Kidney epithelial cell (primary cell): ENCODE data around the gene PCID2. TPM values are rescaled to one million over a fixed set of nuclear protein-coding genes. Genes with fewer than 3 reads are reported as not detected.

Source experiments
- DNase-seq: peaks from one replicate; pipeline ENCODE4 v3.0.0-alpha.2; 2010; ENCODE audit warnings: low read depth
- H3K27me3 ChIP-seq: 2 replicates; pipeline ENCODE4 v1.6.0; 2011; ENCODE audit warnings: low read length; ENCODE audit not compliant: control insufficient read depth, insufficient read depth
- H3K36me3 ChIP-seq: 2 replicates; pipeline ENCODE4 v1.5.1; 2011; ENCODE audit warnings: low read length; ENCODE audit not compliant: control insufficient read depth, insufficient read depth
- H3K4me3 ChIP-seq: 2 replicates; pipeline ENCODE4 v1.5.1; 2011; ENCODE audit warnings: low read depth, mild to moderate bottlenecking, control low read depth, low read length
- total RNA-seq: library from RNA; depleted of rRNA; stranded (reverse); fragments of >200 nt; gene quantifications from 2 replicates; pipeline ENCODE4 v1.2.3, GENCODE V29; 2015
- TF ChIP-seq, protein P1 (sequence below): IDR thresholded peaks from 2 replicates; pipeline ENCODE4 v1.5.1; 2011; ENCODE audit warnings: mild to moderate bottlenecking, moderate library complexity, low read length, control low read depth, inconsistent platforms; ENCODE audit not compliant: insufficient read depth, poor library complexity, severe bottlenecking

The PCID2 gene
- total RNA-seq, 1 donor from 2014 or later, result 36.9 TPM

DNA sequence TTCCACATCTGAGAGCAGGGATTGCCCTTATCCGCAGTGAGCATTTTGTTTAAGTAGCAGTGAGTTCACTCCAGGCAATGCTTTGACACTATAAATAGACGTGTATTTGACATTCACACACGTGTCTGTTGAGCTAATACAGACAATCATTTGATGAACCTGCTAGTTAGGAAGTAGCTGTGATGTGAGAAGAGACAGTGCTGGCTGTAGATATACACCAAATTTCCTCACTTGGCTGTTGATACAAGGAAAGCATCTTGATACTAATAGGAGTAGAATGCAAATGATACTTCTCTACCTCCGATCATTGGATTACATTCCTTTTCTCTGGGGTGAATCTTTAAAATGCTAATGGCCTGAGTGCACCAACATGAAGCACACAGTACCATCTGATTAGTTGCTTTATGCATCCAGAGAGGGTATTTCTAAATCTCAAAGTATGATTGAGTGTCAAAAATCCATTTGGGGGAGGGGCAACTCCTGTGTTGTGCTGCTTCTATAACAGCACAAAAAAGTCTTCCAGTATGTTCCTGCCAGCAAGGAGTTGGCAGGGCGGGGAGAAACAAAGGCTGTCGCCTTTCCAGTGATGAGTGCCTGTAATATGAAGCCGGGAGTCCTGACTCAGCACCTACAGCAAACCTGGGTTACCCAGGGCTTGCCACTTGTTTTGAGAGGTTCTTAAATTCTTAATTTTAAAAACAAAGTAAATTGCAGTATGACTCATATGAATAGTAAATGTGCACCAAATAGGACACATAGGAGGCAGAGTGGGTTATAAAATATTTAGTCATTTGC, 8.0 kb upstream of the PCID2 start:
- TF ChIP-seq, protein P1, sequence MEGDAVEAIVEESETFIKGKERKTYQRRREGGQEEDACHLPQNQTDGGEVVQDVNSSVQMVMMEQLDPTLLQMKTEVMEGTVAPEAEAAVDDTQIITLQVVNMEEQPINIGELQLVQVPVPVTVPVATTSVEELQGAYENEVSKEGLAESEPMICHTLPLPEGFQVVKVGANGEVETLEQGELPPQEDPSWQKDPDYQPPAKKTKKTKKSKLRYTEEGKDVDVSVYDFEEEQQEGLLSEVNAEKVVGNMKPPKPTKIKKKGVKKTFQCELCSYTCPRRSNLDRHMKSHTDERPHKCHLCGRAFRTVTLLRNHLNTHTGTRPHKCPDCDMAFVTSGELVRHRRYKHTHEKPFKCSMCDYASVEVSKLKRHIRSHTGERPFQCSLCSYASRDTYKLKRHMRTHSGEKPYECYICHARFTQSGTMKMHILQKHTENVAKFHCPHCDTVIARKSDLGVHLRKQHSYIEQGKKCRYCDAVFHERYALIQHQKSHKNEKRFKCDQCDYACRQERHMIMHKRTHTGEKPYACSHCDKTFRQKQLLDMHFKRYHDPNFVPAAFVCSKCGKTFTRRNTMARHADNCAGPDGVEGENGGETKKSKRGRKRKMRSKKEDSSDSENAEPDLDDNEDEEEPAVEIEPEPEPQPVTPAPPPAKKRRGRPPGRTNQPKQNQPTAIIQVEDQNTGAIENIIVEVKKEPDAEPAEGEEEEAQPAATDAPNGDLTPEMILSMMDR, result no peak
- DNase-seq, result peak; percentile 38
- Histone ChIP-seq H3K27me3 (no peaks in the 10 kb centered on the region), H3K36me3 (no peaks in the 10 kb centered on the region), H3K4me3 (no peak overlapping the region)

DNA sequence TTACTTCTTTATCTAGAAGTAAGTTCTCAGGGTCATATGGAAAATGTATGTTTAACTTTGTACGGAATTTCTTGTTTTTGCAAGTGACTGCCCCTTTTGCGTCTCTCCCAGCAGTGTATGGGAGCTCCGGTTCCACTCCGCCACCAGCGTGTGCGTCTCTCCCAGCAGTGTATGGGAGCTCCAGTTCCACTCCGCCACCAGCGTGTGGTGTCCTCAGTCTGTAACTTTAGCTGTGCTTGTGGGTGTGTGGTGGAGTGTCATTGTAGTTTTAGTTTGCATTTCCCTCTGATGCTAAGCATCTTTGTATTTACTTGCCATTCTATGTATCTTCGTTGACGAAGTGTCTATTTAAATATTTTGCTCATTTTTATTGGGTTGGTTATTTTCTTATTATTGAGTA, 3.3 kb upstream of the PCID2 start:
- DNase-seq, result no peak
- no peaks in the 10 kb centered on the region for H3K27me3 ChIP-seq
- TF ChIP-seq, protein P1, result peak; percentile 13
- H3K4me3 ChIP-seq, result no peak overlapping the region
- no peaks in the 10 kb centered on the region for H3K36me3 ChIP-seq

DNA sequence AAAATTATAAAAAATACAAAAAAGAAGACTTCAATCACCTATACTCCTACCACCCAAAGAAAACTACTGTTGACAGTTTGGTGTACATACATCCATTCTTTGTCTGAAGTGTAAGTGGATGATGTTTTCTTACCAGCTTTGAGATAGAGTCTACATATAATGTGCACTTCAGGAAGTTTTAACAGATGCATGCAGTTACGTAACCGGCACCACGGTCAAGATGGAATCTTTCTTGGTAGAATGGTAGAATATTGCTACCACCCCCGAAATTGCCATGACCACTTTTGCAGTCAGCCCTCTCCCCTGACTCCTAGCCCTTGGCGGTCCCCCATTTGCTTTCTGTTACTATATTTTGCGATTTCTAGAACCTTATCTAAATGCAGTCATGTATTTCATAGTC, 2.4 kb upstream of the PCID2 start:
- DNase-seq, result no peak
- Histone ChIP-seq H3K4me3 (no peak overlapping the region), H3K36me3 (no peaks in the 10 kb centered on the region), H3K27me3 (no peaks in the 10 kb centered on the region)
- TF ChIP-seq, protein P1, result no peak

DNA sequence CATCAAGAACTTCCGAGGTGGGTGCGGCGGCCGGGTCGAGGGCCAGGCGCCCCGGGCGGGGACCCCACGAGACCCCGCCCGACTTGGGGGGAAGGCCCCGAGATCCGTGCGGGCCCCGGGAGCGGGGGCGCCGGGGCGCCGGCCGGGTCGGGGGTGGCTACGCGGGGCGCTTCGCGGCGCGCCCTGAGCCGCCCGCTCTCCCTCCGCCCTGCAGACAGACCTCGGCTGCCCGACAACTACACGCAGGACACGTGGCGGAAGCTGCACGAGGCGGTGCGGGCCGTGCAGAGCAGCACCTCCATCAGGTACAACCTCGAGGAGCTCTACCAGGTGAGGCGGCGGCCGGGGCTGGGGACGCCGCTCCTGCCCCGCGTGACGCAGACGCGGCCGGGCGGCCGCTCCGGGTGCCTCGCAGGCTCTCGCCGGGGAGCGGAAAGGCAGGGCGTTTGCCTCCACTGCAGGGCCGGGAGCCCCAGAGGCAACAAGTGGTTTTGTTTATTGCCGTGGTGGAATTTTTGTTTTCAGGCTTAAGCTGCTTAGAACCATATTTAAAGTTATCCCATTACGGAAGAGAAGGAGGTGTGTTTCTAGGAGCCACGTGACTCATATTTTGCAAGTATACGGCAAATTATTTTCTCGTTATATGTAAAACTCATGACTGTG, 1.4 kb upstream of the PCID2 start:
- Histone ChIP-seq H3K27me3 (no peaks in the 10 kb centered on the region), H3K36me3 (no peaks in the 10 kb centered on the region), H3K4me3 (peak overlapping the region; percentile 75)
- no peak for DNase-seq
- TF ChIP-seq, protein P1, result no peak

DNA sequence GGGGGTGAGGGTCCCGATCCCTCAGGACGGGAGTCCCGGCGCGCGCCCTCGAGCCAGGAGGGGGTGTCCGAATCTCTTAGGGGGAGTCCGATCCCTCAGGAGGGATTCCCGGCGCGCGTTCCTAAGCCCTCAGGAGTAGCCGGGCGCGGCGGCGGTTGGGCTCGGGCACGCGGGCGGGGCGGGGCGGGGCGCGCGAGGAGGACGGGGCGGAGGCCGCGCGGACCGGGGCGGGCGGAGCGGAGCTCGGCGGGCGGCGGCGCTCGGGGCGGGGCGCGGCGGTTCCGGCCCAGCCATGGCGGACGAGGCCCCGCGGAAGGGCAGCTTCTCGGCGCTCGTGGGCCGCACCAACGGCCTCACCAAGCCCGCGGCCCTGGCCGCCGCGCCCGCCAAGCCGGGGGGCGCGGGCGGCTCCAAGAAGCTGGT, 878 bp upstream of the PCID2 start, which contains the start of gene CUL4A:
Gene CUL4A, plus strand, starts transcription at position 278 of the 423 bp plus-strand sequence. Its CDS starts 15 bp downstream, at position 293.
- TF ChIP-seq, protein P1, result no peak
- DNase-seq, result no peak
- no peaks in the 10 kb centered on the region for H3K36me3 ChIP-seq
- H3K27me3 ChIP-seq, result no peaks in the 10 kb centered on the region
- peak within 1 kb of the TSS; percentile 93 for H3K4me3 ChIP-seq
